Stimulated activated CD8-positive, alpha-beta memory T cell treated with anti-CD3 and anti-CD28 coated beads, Interleukin-7, amount 100 ng/mL, for 4 hours (primary cell): ENCODE data around the gene SPEF2.

ENCODE experiments used
- DNase-seq, 2 donors: peaks; one replicate each; pipeline ENCODE4 v3.0.0-alpha.2; 2020; ENCODE audit warnings: low read depth in 2 of 2

The SPEF2 gene

GRCh38 chr5:35707659-35708058, 90.0 kb downstream of the SPEF2 start:
- DNase-seq, result no peak

- DNase-seq, result no peak
Observed at GRCh38 chr5:35709688-35710087, 92.0 kb downstream of the SPEF2 start.

- DNase-seq, result no peak
Observed at GRCh38 chr5:35717718-35718117, 100.1 kb downstream of the SPEF2 start.

GRCh38 chr5:35735718-35736117, 118.1 kb downstream of the SPEF2 start:
- no peak for DNase-seq

DNA sequence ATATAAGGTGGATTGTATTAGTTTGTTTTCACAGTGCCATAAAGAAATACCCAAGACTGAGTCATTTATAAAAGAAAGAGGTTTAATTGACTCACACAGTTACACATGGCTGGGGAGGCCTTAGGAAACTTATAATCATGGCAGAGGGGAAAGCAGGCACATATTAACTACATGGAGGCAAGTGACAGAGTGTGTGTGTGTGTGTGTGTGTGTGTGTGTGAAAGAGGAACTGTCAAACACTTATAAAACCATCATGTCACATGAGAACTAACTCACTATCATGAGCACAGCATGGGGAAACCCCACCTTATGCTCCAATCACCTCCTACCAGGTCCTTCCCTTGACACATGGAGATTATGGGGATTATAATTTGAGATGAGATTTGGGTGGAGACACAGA, 118.6 kb downstream of the SPEF2 start:
- DNase-seq, result peak in 1 of 2 donors; percentile 12

- DNase-seq, result no peak
Observed at GRCh38 chr5:35741126-35741716, 123.6 kb downstream of the SPEF2 start.

GRCh38 chr5:35741971-35742370, 124.3 kb downstream of the SPEF2 start:
- DNase-seq, result no peak

GRCh38 chr5:35743644-35744043, 126.0 kb downstream of the SPEF2 start:
- no peak for DNase-seq

GRCh38 chr5:35745193-35745592, 127.5 kb downstream of the SPEF2 start:
- no peak for DNase-seq

DNA sequence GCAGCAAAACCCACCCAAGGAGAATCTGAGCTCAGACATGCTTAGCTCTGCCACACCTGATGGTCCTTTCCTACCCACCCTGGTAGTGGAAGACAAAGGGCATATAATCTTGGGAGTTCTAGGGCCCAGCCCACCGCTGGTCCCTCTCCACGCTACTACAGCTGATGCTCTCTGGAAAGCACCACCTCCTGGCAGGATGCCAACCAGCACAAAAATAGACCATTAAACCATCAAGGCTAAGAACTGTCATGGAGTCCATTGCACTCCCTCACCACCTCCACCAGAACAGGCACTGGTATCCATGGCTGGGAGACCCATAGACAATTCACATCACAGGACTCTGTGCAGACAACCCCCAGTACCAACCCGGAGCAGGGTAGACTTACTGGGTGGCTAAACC, 128.0 kb downstream of the SPEF2 start:
- DNase-seq, result no peak

DNA sequence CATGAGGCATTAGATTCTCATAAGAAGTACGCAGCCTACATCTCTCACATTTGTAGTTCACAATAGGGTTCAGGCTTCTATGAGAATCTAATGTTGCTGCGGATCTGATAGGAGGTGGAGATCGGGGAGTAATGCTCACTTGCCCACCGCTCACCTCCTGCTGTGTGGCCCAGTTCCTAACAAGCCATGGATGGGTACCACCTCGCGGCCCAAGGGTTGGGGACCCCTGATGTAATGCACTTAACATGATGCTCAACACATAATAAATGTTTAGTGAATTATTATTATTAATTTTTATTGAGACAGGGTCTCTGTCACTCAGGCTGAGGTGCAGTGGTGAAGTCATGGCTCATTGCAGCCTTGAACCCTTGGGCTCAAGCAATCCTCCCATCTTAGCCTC, 134.3 kb downstream of the SPEF2 start:
- no peak for DNase-seq

DNA sequence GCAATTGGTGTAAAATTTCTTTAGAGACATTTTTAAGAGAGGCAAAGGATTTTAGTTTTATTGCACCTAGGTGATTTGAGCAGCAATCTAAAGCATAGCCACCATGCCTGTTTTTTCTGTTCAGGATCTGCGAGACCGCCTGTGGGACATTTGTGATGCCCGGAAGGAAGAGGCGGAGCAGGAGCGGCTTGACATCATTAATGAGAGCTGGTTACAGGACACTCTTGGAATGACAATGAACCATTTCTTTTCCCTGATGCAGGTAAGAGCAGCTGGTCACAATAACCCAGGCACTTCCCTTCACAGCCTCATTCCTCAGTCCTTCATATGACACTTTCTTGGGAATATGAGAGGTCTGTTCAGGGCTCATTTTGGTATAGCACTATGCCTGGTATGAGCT, 135.8 kb downstream of the SPEF2 start:
- no peak for DNase-seq

DNA sequence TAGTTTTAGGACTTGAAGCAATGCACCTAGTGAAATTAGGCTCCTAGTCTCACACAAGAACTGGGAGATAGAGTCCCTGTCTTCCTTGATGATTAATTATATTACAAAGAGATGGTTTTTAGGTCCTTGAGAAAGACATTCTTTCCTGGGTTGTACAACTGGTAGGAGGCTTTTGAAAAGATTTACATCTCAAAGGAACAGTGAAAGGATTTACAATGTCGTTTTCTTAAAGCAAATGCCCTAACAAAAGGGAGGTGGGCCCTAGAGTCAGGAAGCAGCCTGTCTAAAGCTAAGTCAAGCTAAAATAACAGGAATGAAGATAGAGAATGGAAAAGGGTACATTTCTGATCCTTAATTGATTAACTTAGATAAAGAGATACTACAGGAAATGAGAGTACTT, 136.8 kb downstream of the SPEF2 start:
- DNase-seq, result no peak

GRCh38 chr5:35755966-35756365, 138.3 kb downstream of the SPEF2 start:
- no peak for DNase-seq

- DNase-seq, result no peak
Observed at GRCh38 chr5:35758151-35758724, 140.6 kb downstream of the SPEF2 start.

DNA sequence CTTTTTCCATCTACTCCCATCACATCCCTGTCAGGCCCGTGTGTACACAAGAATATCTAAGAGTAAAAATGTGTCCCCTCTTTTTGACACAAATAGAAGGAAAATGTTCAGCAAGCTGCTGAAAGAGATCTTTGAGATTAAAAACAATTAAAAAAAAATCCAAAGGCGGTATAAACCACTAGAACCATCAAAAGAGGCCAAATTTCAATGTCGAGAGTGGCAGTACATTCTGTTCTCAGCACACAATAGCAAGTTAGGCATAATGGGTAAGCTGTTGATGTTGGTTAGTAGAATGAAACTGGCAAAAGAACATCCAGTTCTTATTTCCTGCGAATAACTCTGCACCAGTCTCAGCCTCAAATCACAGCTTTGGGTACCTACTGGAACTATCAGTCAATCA, 143.9 kb downstream of the SPEF2 start:
- DNase-seq, result no peak

GRCh38 chr5:35762368-35762767, 144.7 kb downstream of the SPEF2 start:
- DNase-seq, result no peak

GRCh38 chr5:35765921-35766320, 148.3 kb downstream of the SPEF2 start:
- DNase-seq, result no peak

- no peak for DNase-seq
Observed at GRCh38 chr5:35771300-35771699, 153.6 kb downstream of the SPEF2 start.

GRCh38 chr5:35771839-35772238, 154.2 kb downstream of the SPEF2 start:
- DNase-seq, result no peak

DNA sequence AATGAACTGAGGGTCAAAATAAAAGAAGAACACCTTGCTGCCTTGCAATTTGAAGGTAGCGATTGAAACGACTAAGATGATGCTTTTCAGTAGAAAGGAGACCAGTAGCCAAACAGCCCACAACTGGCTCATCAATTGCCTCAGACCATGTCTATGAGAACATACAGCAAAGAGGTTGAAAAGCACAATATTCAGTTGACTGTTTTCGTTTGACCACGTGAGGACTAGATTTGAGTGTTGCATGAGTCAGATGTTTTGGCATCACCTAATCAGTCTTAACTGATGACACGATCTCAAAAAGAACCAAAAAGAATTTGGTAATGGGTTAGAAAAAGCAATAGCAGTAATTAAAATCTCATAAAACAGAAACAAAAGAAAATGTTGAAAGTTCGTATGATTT, 156.3 kb downstream of the SPEF2 start:
- DNase-seq, result no peak

GRCh38 chr5:35776757-35777156, 159.1 kb downstream of the SPEF2 start:
- no peak for DNase-seq

- peak; percentile 41 to 50 for DNase-seq
Observed at GRCh38 chr5:35777358-35778087, 159.9 kb downstream of the SPEF2 start.
